RCC 7860 (cell line): ENCODE data around the gene BARHL2.

Experiments
- DNase-seq: peaks from one replicate; pipeline ENCODE4 v3.0.0-alpha.2; 2015; ENCODE audit warnings: low spot score
- FAIRE-seq: peaks from 2 replicates; lab custom pipeline; 2012; peaks lifted over from hg19 to GRCh38; lab: Jason Lieb, UNC

Gene BARHL2

GRCh38 chr1:90711696-90712095 lies 5.4 kb downstream of the BARHL2 start:
- FAIRE-seq (no peak), DNase-seq (no peak)

- FAIRE-seq (no peak), DNase-seq (no peak)
Observed at GRCh38 chr1:90710579-90711536, 6.2 kb downstream of the BARHL2 start.

- DNase-seq (no peak), FAIRE-seq (no peak)
Observed at GRCh38 chr1:90709535-90709934, 7.6 kb downstream of the BARHL2 start.

GRCh38 chr1:90708826-90709225 lies 8.3 kb downstream of the BARHL2 start:
- DNase-seq (no peak), FAIRE-seq (no peak)

GRCh38 chr1:90708236-90708786 lies 8.8 kb downstream of the BARHL2 start:
- DNase-seq (no peak), FAIRE-seq (no peak)

GRCh38 chr1:90707363-90707710 lies 9.8 kb downstream of the BARHL2 start:
- no peak for FAIRE-seq
- DNase-seq: no peak

GRCh38 chr1:90706437-90707362 lies 10.4 kb downstream of the BARHL2 start:
- FAIRE-seq: no peak
- DNase-seq: no peak

GRCh38 chr1:90705956-90706355 lies 11.1 kb downstream of the BARHL2 start:
- no peak for DNase-seq
- FAIRE-seq: no peak

- FAIRE-seq: no peak
Observed at GRCh38 chr1:90704817-90705216, 12.3 kb downstream of the BARHL2 start.

GRCh38 chr1:90694846-90695245 lies 22.3 kb downstream of the BARHL2 start:
- no peak for FAIRE-seq

More at GRCh38 chr1:90704817-90705216, 12.3 kb downstream of the BARHL2 start:
- DNase-seq: no peak

GRCh38 chr1:90687747-90688146 lies 29.4 kb downstream of the BARHL2 start:
- FAIRE-seq: no peak

More at GRCh38 chr1:90694846-90695245, 22.3 kb downstream of the BARHL2 start:
- DNase-seq: no peak

GRCh38 chr1:90675161-90675847 lies 41.8 kb downstream of the BARHL2 start:
- DNase-seq: no peak
- FAIRE-seq: no peak

More at GRCh38 chr1:90687747-90688146, 29.4 kb downstream of the BARHL2 start:
- no peak for DNase-seq

- DNase-seq (no peak), FAIRE-seq (no peak)
Observed at GRCh38 chr1:90671741-90672140, 45.4 kb downstream of the BARHL2 start.

GRCh38 chr1:90671251-90671650 lies 45.9 kb downstream of the BARHL2 start:
- no peak for DNase-seq
- no peak for FAIRE-seq
